Measurements from ENCODE around the gene STAT3. TPM values are rescaled to one million over a fixed set of nuclear protein-coding genes. Genes with fewer than 3 reads are reported as not detected.
A peak's percentile ranks its signal among the peaks of the same experiment; 100 is the strongest.

STAT3 gene
- total RNA-seq, 1 donor from 2014 or later = 210 TPM

DNA sequence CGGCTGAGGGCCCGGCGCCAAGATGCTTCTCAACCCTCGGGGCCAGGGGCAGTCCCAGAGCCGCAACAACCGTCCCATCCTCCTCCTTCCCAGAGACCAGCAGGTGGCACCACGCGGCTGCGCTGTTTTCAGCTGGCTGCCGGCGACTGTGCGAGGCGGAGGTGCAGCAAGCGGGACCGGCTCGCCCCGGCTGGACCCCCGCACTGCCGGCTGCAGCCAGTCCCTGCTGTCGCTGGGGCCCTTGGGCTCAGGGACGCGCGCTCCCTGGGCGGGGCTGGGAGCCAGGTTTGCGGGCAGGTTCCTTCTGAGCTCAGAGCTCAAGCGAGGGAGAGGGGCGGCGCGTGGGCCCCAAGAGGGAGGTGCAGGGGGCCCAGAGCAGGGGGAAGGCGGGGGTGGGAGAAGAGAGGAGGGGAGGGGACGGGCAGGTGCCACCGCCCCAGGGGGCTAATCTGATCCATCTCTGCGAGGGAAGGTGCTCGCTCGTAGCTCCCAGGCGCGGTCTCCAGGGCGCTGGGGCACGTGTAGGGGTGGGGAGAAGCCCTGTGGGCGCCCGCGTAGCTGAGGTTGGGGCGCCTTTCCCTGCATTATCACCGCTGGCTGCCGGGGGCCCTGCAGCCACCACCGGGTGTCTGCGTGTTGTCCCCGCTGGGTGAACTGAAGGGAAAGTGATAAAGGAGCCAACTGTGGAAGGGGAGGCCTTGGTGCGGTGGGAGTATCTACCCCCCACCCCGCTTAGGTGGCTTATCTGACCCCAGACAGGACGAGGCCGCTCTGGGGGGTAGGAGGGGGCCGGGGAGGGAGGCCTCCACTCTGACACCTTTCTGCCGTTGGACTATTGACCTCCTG lies 75.7 kb downstream of the STAT3 start:
- peaks cover 0 to 33% of the 10 kb centered on the region in 2 donors for H3K36me3 ChIP-seq

DNA sequence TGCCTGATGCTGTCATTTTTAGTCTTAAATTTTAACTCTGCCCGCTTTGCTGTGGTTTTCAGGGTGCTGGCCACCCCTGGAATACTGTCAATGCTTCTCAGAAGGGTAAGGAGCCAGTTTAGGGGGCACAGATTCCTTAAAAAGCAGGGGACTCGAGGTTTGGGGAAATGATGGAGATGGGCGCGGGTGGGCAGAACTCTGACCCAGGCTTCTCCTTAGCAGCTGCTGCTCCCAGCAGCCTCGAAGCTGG lies 76.3 kb downstream of the STAT3 start:
- H3K4me1 ChIP-seq = peaks cover 38% of the 10 kb centered on the region
- H3K4me3 ChIP-seq = peak overlapping the region in 1 of 2 donors; percentile 38
- H3K27me3 ChIP-seq = no peaks in the 10 kb centered on the region
- intact Hi-C loops (cut with DNase I) = no loop called here
- H3K36me3 ChIP-seq = peaks cover 0 to 29% of the 10 kb centered on the region in 2 donors
- TF ChIP-seq POLR2A (IDR thresholded peaks at IDR 0.05) (no peak), POLR2AphosphoS5 (IDR thresholded peaks at IDR 0.05; ENCODE audit: insufficient read depth in 1 of 2, low read depth in 1 of 2) (no peak)
- TF ChIP-seq, protein P1, sequence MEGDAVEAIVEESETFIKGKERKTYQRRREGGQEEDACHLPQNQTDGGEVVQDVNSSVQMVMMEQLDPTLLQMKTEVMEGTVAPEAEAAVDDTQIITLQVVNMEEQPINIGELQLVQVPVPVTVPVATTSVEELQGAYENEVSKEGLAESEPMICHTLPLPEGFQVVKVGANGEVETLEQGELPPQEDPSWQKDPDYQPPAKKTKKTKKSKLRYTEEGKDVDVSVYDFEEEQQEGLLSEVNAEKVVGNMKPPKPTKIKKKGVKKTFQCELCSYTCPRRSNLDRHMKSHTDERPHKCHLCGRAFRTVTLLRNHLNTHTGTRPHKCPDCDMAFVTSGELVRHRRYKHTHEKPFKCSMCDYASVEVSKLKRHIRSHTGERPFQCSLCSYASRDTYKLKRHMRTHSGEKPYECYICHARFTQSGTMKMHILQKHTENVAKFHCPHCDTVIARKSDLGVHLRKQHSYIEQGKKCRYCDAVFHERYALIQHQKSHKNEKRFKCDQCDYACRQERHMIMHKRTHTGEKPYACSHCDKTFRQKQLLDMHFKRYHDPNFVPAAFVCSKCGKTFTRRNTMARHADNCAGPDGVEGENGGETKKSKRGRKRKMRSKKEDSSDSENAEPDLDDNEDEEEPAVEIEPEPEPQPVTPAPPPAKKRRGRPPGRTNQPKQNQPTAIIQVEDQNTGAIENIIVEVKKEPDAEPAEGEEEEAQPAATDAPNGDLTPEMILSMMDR (IDR thresholded peaks at IDR 0.05) = no peak
- no peaks in the 10 kb centered on the region for H3K9me3 ChIP-seq
- no peak for DNase-seq (ENCODE audit: extremely low spot score in 2 of 2)
- H3K27ac ChIP-seq = peak overlapping the region; percentile 92

More for the DNA sequence above, 75.7 kb downstream of the STAT3 start:
- Histone ChIP-seq H3K4me3 (peak overlapping the region; percentile 22 to 38), H3K9me3 (no peaks in the 10 kb centered on the region), H3K27ac (peak overlapping the region; percentile 92), H3K27me3 (no peaks in the 10 kb centered on the region), H3K4me1 (peaks cover 38% of the 10 kb centered on the region)
- intact Hi-C loops (cut with DNase I) = no loop called here
- TF ChIP-seq, protein P1 (IDR thresholded peaks at IDR 0.05) = peak in 2 of 3 experiments; percentile 49 to 68
- TF ChIP-seq POLR2A (IDR thresholded peaks at IDR 0.05) (no peak), POLR2AphosphoS5 (IDR thresholded peaks at IDR 0.05; ENCODE audit: insufficient read depth in 1 of 2, low read depth in 1 of 2) (peak in 1 of 2 donors; percentile 50)
- DNase-seq (ENCODE audit: extremely low spot score in 2 of 2) = no peak

- Histone ChIP-seq H3K4me3 (peak overlapping the region in 1 of 2 donors; percentile 38), H3K27me3 (no peaks in the 10 kb centered on the region), H3K27ac (peak overlapping the region; percentile 92), H3K9me3 (no peaks in the 10 kb centered on the region), H3K36me3 (peaks cover 0 to 28% of the 10 kb centered on the region in 2 donors), H3K4me1 (peaks cover 38% of the 10 kb centered on the region)
- intact Hi-C loops (cut with DNase I) = no loop called here
- no peak for DNase-seq (ENCODE audit: extremely low spot score in 2 of 2)
- TF ChIP-seq POLR2AphosphoS5 (IDR thresholded peaks at IDR 0.05; ENCODE audit: insufficient read depth in 1 of 2, low read depth in 1 of 2) (peak; percentile 39 to 73), POLR2A (IDR thresholded peaks at IDR 0.05) (peak in 1 of 2 donors; percentile 29)
- TF ChIP-seq, protein P1 (IDR thresholded peaks at IDR 0.05) = no peak
Observed at GRCh38 chr17:42311240-42312034, 76.8 kb downstream of the STAT3 start.

GRCh38 chr17:42310787-42311215 lies 77.4 kb downstream of the STAT3 start:
- peaks cover 38% of the 10 kb centered on the region for H3K4me1 ChIP-seq

More at GRCh38 chr17:42310787-42311215, 77.4 kb downstream of the STAT3 start:
- TF ChIP-seq, protein P1 (IDR thresholded peaks at IDR 0.05) = no peak
- no peak for TF ChIP-seq POLR2A (IDR thresholded peaks at IDR 0.05)
- TF ChIP-seq POLR2AphosphoS5 (IDR thresholded peaks at IDR 0.05; ENCODE audit: insufficient read depth in 1 of 2, low read depth in 1 of 2) = no peak
- intact Hi-C loops (cut with DNase I) = no loop called here
- Histone ChIP-seq H3K27me3 (no peaks in the 10 kb centered on the region), H3K4me3 (no peak overlapping the region), H3K27ac (peak overlapping the region; percentile 92), H3K36me3 (peaks cover 0 to 31% of the 10 kb centered on the region in 2 donors), H3K9me3 (no peaks in the 10 kb centered on the region)
- DNase-seq (ENCODE audit: extremely low spot score in 2 of 2) = no peak
